HG03060 (cell line): ENCODE measurements around the gene ANKRD44.

Experiments used
- ATAC-seq: cut with Tn5 transposase; IDR thresholded peaks from one replicate; pipeline ENCODE4 v1.9.1; 2021; ENCODE audit warnings: low read depth, moderate number of reproducible peaks; ENCODE audit not compliant: unreplicated experiment

ANKRD44 gene

DNA sequence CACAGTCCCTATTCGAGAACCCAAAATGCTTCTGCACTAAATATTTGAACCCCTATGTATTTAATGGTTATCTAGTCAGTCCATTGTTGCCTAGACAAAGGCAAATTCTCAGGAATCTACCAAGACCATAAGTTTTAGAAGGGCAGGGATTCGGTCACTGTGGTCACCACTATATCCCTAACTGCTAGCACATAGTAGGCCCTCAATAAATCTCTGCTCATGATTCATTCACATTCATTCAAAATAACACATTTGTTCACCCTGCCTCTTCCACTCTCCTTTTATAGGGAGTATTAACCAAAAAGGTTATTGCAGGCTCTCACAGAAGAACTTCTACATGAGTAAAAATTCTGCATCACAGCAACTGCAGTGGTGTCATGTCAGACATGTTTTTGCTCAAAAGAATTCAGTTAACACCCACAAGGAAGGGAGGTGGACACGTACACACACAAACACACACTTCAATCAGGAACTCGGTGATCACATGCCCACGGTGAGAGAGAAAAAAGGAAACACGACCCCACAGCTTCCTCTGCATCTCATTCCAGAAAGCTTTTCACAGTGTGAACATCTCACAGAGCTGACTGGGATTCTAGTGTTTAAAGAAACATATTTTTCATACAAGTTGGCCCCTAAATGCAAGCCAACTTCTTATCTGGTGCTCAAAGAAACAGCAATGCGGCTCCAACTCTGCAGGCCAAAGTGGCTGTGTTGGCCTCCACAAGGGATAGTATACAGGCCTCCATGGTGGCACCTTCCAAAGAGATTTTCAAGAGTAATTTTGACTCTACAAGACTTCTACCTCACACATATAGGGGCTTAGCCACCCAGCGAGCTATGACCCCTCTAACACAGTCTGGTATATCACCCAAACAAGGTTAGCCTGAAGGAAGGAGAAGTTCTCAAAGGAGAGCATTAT lies 98.0 kb downstream of the ANKRD44 start:
- ATAC-seq: no peak

DNA sequence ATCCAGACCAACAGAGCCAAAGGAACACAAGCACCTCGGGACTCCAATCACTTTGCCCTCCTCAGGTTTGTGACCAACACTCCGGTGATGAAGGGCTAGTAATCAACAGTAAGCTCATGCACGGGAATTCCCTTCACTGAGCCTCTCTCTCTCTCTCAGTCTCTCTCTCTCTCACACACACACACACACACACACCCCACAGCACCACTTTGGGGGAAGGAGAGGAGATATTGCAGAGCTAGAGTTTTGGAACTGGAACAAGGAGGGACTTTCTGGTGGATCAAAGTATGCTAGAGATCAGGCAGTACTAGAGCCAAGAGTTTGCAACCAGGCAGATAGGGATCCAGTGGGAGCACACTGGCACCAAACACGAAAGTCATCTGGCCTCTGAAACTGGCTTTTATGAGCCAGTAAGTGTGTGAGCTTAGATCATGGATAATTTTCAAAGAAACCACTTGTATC lies 98.7 kb downstream of the ANKRD44 start:
- no peak for ATAC-seq

DNA sequence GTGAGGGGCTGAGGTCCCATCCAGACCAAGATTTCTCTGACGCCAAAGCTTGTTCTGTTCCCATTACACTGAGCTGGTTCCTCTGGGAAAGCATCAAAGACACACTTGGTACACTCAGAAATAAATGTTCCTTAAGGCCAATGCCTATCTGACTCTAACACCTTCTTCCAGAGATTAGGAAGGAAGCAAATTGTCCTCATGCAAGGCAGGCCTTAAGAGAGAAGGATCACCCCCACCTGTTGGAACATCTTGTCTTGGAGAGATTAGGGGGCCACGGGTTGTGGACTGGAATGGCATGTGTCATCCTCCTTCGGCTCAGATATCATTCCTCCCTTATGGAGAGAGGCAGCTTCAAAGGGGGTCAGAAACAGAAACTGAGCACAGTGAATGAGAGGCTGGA lies 100.2 kb downstream of the ANKRD44 start:
- no peak for ATAC-seq

DNA sequence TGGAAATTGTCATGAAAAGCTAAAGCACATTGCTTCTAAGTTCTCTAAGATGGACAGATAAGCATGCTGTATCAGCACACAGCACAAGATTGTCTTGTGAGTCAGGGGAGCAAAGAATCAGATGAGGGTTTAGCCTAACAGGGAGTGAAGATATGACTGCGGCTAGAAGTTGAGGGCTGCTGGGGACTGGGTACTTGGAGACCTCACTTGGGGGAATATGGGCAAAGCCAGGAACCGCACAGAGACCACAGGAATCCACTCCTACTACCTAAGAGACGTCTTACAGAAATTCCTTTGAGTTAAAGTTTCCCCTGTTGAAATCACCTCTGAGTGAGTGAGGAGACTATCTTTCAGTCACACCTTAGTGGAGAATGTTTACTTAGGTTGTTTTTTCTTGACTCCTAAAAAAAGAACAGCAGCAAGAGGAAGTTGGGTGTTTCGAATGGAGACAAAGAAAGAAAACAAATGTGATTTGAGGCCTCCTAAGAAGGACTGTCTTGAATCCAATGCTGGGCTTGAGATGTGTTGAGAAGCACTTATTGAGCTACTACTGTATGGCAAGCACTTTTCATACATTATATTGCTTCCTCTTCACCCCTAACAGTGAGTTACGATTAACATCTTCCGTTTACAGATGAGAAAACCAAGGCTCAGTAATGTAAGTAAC lies 100.7 kb downstream of the ANKRD44 start:
- peak; percentile 27 for ATAC-seq

DNA sequence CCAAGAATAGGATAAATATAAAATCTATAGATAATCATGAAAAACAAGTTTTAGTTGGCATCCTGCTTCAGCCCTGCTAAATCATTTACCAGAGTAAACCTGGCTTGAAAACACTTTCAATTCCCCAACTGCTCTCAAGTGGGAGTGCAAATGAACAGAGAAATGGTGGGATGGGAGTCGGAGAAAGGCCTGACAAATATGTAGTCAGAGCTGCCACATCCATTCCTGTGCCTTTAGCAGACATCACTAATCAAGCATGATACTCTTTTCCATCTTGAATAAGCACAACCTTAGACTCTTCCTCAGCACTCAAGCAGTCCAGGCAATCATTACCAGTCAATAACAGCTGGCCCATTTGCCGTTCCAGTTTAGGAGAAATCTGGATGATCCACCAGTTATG lies 101.3 kb downstream of the ANKRD44 start:
- no peak for ATAC-seq

DNA sequence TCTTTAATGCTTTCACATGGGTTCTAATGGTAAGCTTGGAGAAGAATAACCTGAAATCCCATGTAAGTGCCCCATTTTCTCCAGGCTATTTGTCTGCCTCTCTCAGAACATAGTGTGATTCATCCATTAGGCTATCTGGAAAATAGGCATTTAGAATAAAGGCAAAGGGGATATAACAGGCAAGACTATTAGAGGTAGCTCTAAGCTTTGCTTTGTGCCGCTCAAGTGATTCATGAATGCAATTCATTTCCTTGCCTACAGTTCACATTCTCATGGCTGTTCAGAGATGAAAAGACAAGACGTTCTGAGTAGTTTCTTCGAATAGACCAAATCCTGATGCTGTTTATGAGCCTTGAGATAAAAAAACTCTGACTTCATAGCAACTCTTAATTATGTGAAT lies 101.7 kb downstream of the ANKRD44 start:
- no peak for ATAC-seq

DNA sequence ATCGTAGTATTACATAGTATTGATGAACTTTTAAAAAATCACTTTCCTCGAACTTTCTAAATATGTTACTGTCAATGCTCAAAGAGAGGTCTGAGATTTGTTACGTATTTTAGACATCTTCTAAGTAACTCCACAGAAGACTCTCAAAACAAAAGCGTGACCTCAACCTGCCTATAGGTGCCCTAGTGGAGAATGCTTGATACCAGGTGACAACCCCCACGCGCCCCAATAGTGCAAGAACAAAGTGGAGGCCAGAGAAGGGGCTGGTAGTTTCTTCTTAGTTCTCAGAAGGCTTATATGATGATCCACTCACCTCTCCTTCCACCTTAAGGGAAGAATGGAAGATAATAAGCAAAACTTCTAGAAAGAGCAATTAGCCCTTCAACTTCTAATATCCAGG lies 102.6 kb downstream of the ANKRD44 start:
- ATAC-seq: no peak

DNA sequence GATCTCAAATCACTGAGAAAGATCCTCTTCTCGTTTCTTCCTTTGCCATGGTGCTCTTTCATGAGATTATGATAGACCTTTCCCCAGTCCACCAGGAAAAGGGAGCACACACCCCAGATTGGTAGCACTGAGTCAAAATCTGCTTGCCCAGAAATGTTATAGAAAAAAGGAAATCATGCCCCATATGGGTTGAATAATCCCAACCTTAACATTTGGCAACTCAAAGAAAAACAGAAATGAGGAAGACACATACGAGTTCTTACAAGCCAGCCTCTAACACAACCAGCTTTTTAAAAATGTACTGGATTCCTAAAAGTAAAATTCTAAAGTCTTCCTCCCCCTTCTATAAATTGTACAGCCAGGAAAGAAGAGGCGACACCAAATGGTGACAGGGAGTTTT lies 103.0 kb downstream of the ANKRD44 start:
- no peak for ATAC-seq

DNA sequence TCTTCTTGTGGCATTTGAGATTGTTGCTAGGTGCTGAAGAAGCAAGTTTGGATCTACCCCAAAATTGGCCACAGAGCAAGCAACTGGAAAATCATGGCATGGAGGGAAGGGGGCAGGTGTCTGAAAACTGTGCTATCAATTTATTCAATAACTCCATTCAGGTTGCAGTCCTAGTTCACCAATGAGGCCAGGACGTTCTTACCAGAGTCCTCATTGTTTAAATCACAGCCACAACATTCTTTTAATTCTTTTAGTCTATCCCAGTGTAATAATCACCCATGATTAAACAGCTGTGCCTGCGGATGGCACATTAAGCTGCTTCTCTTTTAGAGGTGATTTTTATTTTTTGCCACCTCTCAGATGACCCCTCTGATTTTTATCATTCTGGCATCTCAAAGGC lies 103.5 kb downstream of the ANKRD44 start:
- ATAC-seq: no peak

DNA sequence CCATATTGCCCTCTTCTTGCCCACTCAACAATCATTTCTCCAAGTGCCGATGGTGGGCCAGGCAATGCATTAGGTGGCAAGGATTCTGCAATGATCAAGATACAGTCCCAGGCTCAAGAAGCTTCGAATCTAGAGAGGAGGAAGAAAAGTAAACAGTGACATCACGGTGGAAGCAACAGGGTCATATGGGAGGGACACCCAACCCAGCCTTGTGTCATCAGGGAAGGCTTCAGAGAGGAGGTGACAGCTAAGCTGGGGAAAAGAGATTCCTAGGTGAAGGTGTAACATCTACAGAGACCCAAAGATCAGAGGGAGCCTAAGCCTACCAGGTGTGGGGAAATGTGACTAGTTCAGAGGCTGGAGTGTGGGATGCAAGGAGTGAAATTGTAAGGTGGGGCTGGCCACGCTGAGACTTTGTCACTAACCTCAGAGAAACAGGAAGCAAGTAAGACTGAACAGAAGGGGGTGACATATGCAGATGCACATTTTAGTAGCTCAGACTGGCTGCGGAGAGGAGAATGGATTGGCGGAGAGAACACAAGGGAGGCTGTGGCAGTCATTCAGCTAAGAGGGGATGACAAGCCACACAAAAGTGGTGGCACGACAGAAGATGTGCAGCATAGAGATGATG lies 104.9 kb downstream of the ANKRD44 start:
- ATAC-seq: peak; percentile 46

DNA sequence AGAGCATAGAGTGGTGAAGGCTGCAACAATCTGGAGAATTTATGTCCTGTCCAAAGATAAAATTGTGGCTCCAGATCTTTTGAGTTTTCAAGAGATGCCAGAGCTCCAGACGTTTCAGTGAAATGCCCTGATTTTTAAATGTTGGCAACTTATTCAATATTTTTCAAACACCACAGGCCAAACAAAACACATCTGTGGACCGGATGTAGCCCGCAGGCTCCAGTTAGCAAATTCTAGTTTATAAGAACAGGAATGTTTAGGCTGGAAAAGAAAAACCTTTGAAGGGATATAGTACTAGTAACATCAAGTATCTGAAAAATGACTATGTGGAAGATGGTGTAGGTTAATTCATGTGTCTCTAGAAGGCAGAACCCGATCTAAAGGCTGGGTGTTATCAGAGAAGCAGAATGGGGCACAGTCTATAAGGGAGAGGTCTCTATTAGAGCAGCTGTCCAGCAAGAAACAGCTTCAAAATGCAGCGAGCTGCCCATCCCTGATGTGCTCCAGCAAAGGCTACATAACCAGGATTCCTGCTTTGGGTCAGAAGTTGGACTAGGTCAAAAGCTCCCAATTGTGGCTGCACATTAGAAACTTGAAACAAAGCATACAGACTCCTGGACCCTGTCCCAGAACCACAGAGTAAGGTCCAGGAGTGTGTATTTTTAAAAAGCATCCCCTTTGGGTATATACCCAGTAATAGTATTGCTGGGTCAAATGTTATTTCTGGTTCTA lies 105.9 kb downstream of the ANKRD44 start:
- no peak for ATAC-seq

DNA sequence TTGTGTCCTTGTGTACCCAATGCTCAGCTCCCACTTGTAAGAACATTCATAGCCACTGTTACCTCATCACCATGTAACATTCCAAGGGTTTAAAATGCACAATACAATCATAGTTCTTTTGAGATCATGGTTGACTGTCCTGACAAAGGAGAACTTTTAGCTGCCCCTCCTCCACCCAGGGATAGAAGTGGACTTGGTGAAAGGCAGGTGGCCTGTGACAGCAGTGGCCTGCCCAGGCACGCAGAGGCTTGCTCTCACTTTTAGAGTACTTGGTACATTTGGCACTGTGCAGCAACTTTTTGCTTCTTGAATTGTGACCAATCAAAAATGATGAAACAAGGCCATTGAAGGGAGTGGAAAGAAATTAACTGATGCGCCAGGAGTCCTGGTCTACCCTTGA lies 108.7 kb downstream of the ANKRD44 start:
- no peak for ATAC-seq

DNA sequence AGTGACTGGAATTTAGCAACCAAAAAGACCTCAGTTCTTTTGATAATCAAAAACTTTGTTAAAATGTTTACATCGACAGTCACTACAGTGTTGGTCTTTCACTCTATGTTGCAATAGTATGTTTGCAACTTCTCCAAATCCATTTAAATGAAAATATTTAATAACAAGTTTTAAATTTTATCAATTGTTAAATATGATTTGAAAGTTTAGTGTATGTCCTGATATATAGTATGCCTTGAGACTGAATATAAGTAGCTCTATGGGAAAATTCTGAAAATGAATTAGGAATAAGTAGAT lies 109.9 kb downstream of the ANKRD44 start:
- no peak for ATAC-seq

DNA sequence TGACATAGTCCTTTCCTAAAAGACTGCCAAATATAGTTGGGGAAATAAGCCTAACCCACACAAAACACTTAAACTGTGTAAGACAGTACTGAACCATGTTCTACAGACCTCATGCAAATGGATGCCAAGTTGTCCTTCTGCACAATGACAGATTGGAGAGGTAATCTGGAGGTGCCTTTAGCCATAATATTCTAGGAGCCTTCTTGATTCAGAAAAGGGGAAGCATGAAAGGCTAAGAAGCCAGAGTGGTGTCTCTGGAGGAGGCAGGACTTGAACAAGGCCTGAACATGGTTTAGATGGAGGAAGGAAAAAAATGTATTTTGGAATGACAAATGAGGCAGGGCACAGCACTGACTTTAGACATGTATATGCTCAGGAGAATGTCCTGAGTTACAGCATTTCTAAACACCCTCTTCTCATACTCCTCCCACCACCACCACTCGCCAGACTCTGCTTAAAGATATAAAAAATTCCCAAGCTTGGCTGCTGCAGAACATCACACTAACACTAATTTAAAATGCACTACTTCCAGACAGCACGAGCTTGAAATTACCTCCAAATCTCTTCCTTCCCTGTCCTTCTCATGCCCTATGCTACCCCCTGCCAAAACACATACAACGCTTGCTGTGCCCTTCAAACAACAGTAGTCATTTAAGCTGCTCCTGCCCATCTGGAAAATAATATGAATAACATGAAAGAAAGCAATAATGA lies 110.4 kb downstream of the ANKRD44 start:
- no peak for ATAC-seq

DNA sequence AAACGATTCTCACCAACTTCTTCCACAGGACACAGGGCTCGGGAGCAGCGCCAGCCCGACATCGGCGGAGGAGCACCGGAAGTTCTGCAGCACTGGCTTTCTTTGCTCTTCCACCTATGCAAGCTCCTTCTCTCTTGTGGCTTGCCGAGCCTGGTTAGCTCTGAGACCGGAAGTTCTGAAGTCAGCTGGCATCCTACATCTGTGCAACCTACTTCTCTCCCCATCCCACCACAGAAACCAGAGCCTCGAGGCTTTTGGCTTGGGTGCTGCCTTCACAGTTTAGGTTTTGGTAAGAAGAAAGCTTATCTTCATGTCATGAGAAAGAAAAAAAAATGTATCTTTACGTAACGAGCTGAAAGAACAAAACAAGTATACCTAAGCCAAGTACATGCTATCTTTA lies 111.7 kb downstream of the ANKRD44 start:
- peak; percentile 98 for ATAC-seq

DNA sequence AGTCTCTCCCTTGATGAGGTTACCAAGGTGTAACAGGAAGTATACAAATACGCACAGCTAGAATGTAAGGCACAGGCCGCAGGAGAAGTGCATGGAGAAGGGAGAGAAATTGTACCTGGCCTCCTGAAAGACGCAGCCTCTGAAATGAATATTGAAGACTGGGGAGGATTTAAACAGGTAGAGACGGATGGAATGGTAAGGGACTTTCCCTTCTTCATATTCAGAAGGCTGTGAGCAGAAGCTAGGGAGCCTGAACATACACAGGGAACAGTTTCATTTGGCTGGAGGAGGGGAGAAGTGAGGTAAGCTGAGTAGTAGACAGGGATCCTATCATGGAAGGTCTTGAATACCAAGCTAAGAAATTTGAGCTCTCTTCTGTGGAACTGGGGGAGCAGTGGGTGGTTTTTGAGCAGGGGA lies 112.7 kb downstream of the ANKRD44 start:
- ATAC-seq: no peak

DNA sequence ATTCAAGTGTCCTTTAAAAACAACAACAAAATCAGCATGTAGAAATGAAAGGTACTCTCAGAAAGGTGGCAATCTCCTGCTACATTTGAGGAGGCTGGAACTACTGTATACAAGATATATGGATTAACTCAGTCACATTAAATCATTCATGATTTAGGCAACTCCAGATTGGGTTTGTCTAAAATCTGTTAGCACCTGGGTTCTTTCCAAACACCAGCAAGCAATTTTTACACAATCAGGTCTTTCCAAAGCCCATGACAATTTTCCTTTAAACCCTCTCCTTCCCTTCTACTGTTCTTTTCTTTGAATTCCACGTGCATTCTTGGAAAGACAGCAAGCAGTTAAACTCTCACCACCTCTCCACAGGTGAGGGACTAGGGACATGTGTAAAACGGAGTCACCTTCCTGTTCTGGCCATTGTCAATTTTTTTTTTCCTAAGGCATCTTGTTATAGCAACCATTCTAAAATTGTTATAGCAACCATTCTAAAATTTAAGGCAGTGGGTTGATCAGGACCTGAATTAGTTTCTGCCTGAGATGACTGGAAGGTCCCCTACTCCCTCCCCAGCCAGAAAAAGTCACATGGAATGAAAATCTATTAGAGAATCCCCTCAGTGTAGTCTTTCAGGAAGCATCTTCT lies 113.9 kb downstream of the ANKRD44 start:
- no peak for ATAC-seq

DNA sequence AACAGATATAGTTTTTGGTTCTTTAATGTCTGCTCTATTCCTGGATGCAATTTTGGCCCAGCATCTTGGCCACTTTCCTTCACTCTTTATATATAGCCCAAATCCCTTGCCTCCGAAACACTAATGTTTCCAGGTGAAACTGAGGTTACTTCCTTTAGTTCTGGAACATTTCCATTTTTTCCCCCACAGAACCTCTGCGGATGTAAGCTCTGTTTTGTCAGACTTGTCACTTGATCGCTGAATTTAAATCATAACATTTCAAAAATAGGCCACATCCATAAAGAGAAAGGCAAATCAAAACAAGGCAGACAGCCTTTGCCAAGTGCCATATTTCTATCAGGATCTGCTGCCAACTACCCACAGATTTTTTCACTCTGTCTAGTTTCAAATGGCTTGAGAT lies 115.1 kb downstream of the ANKRD44 start:
- ATAC-seq: no peak

DNA sequence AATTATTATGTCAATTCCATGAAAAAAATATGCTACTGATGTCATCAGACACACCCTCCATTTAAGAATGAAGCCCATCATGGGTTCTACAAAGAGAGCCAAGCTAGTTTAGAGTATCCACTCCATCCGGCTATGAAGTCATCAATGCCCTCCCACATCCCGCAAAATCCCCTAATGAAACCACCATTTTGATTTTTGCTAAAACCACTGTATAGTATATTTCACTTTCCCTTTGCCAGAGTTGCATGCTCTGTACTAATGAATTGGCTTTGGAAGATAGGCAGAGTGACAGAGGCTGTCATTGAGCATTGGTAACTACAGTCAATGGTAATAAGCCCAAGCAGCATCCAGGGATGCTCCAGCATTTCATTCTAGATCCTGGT lies 118.6 kb downstream of the ANKRD44 start:
- ATAC-seq: peak; percentile 36
